HCT116 (cell line): ENCODE measurements around the gene ZNF79. TPM values are rescaled to one million over a fixed set of nuclear protein-coding genes. Genes with fewer than 3 reads are reported as not detected.

Experiments
- ATAC-seq: fragments of 200-7000 bp; cut with Tn5 transposase; 2 replicates; pipeline ENCODE4 v1.9.1; 2020; ENCODE audit warnings: mild to moderate bottlenecking, moderate library complexity
- BruUV-seq: library from RNA; stranded (reverse); fragments of 400-500 nt; replicated peaks from 2 replicates; lab custom pipeline; 2021; lab: Mats Ljungman, UMichigan
- CTCF ChIA-PET: fragments of 300-600 bp; sonication (Branson Sonifier 250); formaldehyde crosslinking; loops from one replicate; lab custom pipeline; 2021; ENCODE audit warnings: antibody characterized with exemption; lab: Charles Lee
- POLR2A ChIA-PET: fragments of 300-600, 350-600 bp; sonication (Branson Sonifier 250); formaldehyde crosslinking; loops from one replicate; lab custom pipeline; 2021; ENCODE audit warnings: antibody characterized with exemption; lab: Charles Lee
- RAD21 ChIA-PET, 2 experiments: fragments of 300-600 bp; sonication (Branson Sonifier 250); formaldehyde crosslinking; loops; one replicate each; lab custom pipeline; 2023; ENCODE audit warnings: low total read pairs in 2 of 2; ENCODE audit not compliant: uncharacterized antibody in 2 of 2, unreplicated experiment in 2 of 2, low non-redundant PET in 1 of 2; lab: Charles Lee
- DNase-seq: peaks from one replicate; pipeline ENCODE4 v3.0.0-alpha.2; 2010; ENCODE audit warnings: low read depth, low spot score
- H2AFZ ChIP-seq: fragments of 200-600 bp; shearing (Covaris generic), sonication (generic); 2 replicates; pipeline ENCODE4 v1.6.1; 2017; ENCODE audit warnings: low read depth, mixed run types, mixed read lengths, antibody characterized with exemption, low read length; ENCODE audit not compliant: poor library complexity, severe bottlenecking
- H3K27ac ChIP-seq: 2 replicates; pipeline ENCODE4 v1.5.1; 2012; ENCODE audit warnings: low read depth, low read length
- H3K27me3 ChIP-seq: fragments of 200-600 bp; sonication (generic); 2 replicates; pipeline ENCODE4 v1.6.1; 2016; ENCODE audit warnings: mixed run types, low read length, mixed read lengths; ENCODE audit not compliant: insufficient read depth
- H3K36me3 ChIP-seq, 2 experiments: fragments of 200-500 bp in 1 of 2; fragments of 200-600 bp in 1 of 2; sonication (Bioruptor generic) in 1 of 2; sonication (generic) in 1 of 2; 2 replicates each; pipeline versions ENCODE4 v1.5.1 to v1.6.1; 2014 to 2016; ENCODE audit warnings: low read length in 2 of 2, inconsistent platforms in 1 of 2, mixed read lengths in 1 of 2, mixed run types in 1 of 2; ENCODE audit not compliant: insufficient read depth in 2 of 2, control insufficient read depth in 1 of 2
- H3K4me1 ChIP-seq, 2 experiments: fragments of 200-600 bp in 1 of 2; sonication (generic) in 1 of 2; 2 replicates each; pipeline versions ENCODE4 v1.5.1 to v1.6.1; 2012 to 2017; ENCODE audit warnings: low read length in 2 of 2, inconsistent platforms in 1 of 2, mild to moderate bottlenecking in 1 of 2, mixed read lengths in 1 of 2, mixed run types in 1 of 2, moderate library complexity in 1 of 2; ENCODE audit not compliant: insufficient read depth in 2 of 2, control insufficient read depth in 1 of 2
- H3K4me2 ChIP-seq: fragments of 200-600 bp; sonication (generic); 2 replicates; pipeline ENCODE4 v1.6.1; 2017; ENCODE audit warnings: mixed run types, low read length, mixed read lengths
- H3K4me3 ChIP-seq, 2 experiments: fragments of 200-600 bp in 1 of 2; sonication (generic) in 1 of 2; replicated peaks in 1 of 2; 2 replicates each; pipeline ENCODE4 v1.5.1; 2011 to 2016; ENCODE audit warnings: low read length in 2 of 2, control low read depth in 1 of 2, low read depth in 1 of 2, mild to moderate bottlenecking in 1 of 2, mixed read lengths in 1 of 2, mixed run types in 1 of 2
- H3K79me2 ChIP-seq: fragments of 200-600 bp; sonication (generic); 2 replicates; pipeline ENCODE4 v1.6.1; 2017; ENCODE audit warnings: mild to moderate bottlenecking, mixed run types, low read length, moderate library complexity, mixed read lengths; ENCODE audit not compliant: insufficient read depth
- H3K9ac ChIP-seq: fragments of 200-600 bp; sonication (generic); 2 replicates; pipeline ENCODE4 v1.6.1; 2016; ENCODE audit warnings: low read length, mixed read lengths
- H3K9me2 ChIP-seq: fragments of 200-600 bp; sonication (generic), shearing (Covaris generic); 2 replicates; pipeline ENCODE4 v1.6.1; 2017; ENCODE audit warnings: mixed run types, mild to moderate bottlenecking, moderate library complexity; ENCODE audit not compliant: insufficient read depth
- H3K9me3 ChIP-seq, 2 experiments: fragments of 200-500 bp in 1 of 2; fragments of 200-600 bp in 1 of 2; sonication (Bioruptor generic) in 1 of 2; sonication (generic) in 1 of 2; 2 replicates each; pipeline ENCODE4 v1.6.1; 2014 to 2017; ENCODE audit warnings: low read length in 2 of 2, mixed read lengths in 2 of 2, inconsistent platforms in 1 of 2, low read depth in 1 of 2, mild to moderate bottlenecking in 1 of 2, mixed run types in 1 of 2, moderate library complexity in 1 of 2; ENCODE audit not compliant: control insufficient read depth in 1 of 2, insufficient read depth in 1 of 2
- H4K20me1 ChIP-seq: fragments of 200-600 bp; sonication (generic), shearing (Covaris generic); 2 replicates; pipeline ENCODE4 v1.6.1; 2017; ENCODE audit warnings: mixed run types, mild to moderate bottlenecking, moderate library complexity; ENCODE audit not compliant: insufficient read depth
- CBX3 ChIP-seq: IDR thresholded peaks from 2 replicates; pipeline ENCODE4 v1.6.1; 2012; ENCODE audit warnings: low read depth
- ELF1 ChIP-seq: IDR thresholded peaks from 2 replicates; pipeline ENCODE4 v1.6.1; 2012; ENCODE audit warnings: low read depth, borderline replicate concordance
- intact Hi-C: fragments of 100-400 bp; cut with micrococcal nuclease; formaldehyde crosslinking; loops from 2 replicates; pipeline ENCODE4 v1.10.0; 2022
- total RNA-seq: library from RNA; stranded (reverse); gene quantifications from one replicate; pipeline ENCODE4 v1.2.1, GENCODE V29; 2021; ENCODE audit not compliant: unreplicated experiment
- TF ChIP-seq, protein P1 (sequence below), 3 experiments: fragments of 200-600 bp in 1 of 3; sonication (generic) in 1 of 3; IDR thresholded peaks in 2 of 3; conservative IDR thresholded peaks in 1 of 3; 2 replicates each; pipeline ENCODE4 v1.5.1; 2012 to 2017; ENCODE audit warnings: low read depth in 2 of 3, low read length in 2 of 3, antibody characterized with exemption in 1 of 3, borderline replicate concordance in 1 of 3, control low read depth in 1 of 3, mild to moderate bottlenecking in 1 of 3, mixed read lengths in 1 of 3, mixed run types in 1 of 3, moderate library complexity in 1 of 3; ENCODE audit not compliant: insufficient read depth in 1 of 3

Gene ZNF79
- total RNA-seq, 1 experiment from 2014 or later, result 5.3 TPM

GRCh38 chr9:127485995-127486394, 61.8 kb downstream of the ZNF79 start:
- Histone ChIP-seq H3K4me3 (no peak overlapping the region), H3K9me3 (no peaks in the 10 kb centered on the region), H3K79me2 (no peaks in the 10 kb centered on the region), H4K20me1 (no peaks in the 10 kb centered on the region), H3K9me2 (no peaks in the 10 kb centered on the region), H3K27ac (no peak overlapping the region), H3K4me2 (no peak overlapping the region), H3K27me3 (no peaks in the 10 kb centered on the region), H3K36me3 (peaks cover 9 to 10% of the 10 kb centered on the region in 2 experiments; a peak in 2 of 4 replicates), H2AFZ (no peak overlapping the region)
- no TSS peak for BruUV-seq
- RAD21 ChIA-PET, result no interaction called here
- intact Hi-C loops, result no loop called here
- POLR2A ChIA-PET, result no interaction called here
- CTCF ChIA-PET, result no interaction called here
- peak; percentile 37; the same call in 1 of the 2 replicates for ATAC-seq
- TF ChIP-seq ELF1, result no peak
- TF ChIP-seq, protein P1, sequence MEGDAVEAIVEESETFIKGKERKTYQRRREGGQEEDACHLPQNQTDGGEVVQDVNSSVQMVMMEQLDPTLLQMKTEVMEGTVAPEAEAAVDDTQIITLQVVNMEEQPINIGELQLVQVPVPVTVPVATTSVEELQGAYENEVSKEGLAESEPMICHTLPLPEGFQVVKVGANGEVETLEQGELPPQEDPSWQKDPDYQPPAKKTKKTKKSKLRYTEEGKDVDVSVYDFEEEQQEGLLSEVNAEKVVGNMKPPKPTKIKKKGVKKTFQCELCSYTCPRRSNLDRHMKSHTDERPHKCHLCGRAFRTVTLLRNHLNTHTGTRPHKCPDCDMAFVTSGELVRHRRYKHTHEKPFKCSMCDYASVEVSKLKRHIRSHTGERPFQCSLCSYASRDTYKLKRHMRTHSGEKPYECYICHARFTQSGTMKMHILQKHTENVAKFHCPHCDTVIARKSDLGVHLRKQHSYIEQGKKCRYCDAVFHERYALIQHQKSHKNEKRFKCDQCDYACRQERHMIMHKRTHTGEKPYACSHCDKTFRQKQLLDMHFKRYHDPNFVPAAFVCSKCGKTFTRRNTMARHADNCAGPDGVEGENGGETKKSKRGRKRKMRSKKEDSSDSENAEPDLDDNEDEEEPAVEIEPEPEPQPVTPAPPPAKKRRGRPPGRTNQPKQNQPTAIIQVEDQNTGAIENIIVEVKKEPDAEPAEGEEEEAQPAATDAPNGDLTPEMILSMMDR (IDR thresholded peaks at IDR 0.05 in 2 of 3, conservative IDR thresholded peaks at IDR 0.05 in 1 of 3; ENCODE audit: borderline replicate concordance in 1 of 3, insufficient read depth in 1 of 3, low read depth in 2 of 3, low read length in 2 of 3), result 0 out of 6 replicates have a peak, but pooled peaks of 1 of the 3 experiments have one; percentile 8
- TF ChIP-seq, all 23 proteins: peak for 1
- no peaks in the 10 kb centered on the region for H3K4me1 ChIP-seq
- DNase-seq, result no peak
- H3K9ac ChIP-seq, result no peak overlapping the region

GRCh38 chr9:127488946-127489345, 64.8 kb downstream of the ZNF79 start:
- H3K9me3 ChIP-seq, result no peaks in the 10 kb centered on the region
- ATAC-seq (no peak), DNase-seq (no peak)
- H3K4me3 ChIP-seq, result no peak overlapping the region
- no peaks in the 10 kb centered on the region for H3K27me3 ChIP-seq
- H3K36me3 ChIP-seq, result peaks cover 5 to 6% of the 10 kb centered on the region in 2 experiments; a peak in 3 of 4 replicates
- H3K27ac ChIP-seq, result no peak overlapping the region
- ChIA-PET POLR2A (no interaction called here), CTCF (no interaction called here), RAD21 (no interaction called here)
- no peak overlapping the region for H2AFZ ChIP-seq
- H3K9ac ChIP-seq, result no peak overlapping the region
- BruUV-seq, result no TSS peak
- H3K9me2 ChIP-seq, result no peaks in the 10 kb centered on the region
- H4K20me1 ChIP-seq, result no peaks in the 10 kb centered on the region
- no peaks in the 10 kb centered on the region for H3K4me1 ChIP-seq
- no peaks in the 10 kb centered on the region for H3K79me2 ChIP-seq
- intact Hi-C loops, result no loop called here
- TF ChIP-seq CBX3, result no peak
- H3K4me2 ChIP-seq, result no peak overlapping the region
